Right hindlimb (tissue), 1 donor: Measurements from ENCODE around the gene SYT17.

Source experiments
- DNase-seq: peaks from one replicate; pipeline ENCODE4 v3.0.0-alpha.2; 2018

SYT17 gene

GRCh38 chr16:19307587-19308241, 139.7 kb downstream of the SYT17 start:
- no peak for DNase-seq

- DNase-seq: no peak
These were observed 140.4 kb downstream of the SYT17 start for GRCh38 chr16:19308392-19308791.

DNA sequence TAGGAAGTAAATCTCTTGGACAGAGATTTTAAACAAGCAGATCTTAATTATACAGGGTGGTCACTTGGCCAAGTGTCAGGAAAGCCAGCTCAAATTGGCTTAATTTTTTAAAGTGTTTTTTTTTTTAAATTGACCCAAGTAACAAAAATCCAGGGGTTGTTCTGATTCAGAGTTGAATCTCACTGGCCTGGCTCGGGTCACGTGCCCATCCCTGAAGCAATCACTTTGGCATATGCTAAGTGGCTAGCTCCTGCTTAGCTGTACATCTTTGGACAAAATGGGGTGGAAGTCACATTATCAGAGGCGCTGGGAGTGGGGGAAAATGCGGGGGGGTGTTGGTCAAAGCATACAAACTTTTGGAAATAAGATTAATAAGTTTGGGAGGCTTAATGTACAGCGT, 141.1 kb downstream of the SYT17 start:
- DNase-seq: no peak

DNA sequence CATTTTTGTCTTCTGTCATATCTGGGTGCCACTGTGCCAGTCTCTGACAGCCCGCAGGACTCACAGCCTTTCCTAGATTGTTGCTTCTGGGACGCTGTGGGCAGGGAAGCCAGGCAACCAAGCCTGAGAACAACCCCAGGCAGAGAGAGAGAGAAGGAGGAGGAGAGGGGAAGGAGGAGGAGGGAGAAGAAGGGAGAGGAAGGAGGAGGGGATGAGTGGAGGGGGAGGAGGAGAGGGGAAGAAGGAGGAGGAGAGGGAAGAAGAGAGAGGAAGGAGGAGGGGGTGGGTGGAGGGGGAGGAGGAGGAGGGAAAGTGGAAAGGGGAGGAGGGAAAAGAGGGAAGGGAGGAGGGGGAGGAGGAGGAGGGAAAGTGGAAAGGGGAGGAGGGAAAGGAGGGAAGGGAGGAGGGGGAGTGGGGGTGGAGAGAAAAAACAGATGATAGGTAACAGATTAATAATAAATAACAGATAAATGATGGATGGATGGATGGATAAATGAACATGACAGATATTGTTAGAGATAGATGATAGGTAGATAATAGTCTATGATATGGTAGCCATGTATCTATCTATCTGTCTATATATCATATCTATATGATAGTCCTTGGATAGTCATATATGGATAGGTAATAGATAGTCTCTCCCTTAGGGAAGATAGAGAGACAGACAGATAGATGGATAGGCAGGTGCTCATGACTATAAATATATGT, 146.8 kb downstream of the SYT17 start:
- no peak for DNase-seq

GRCh38 chr16:19315889-19316433, 147.9 kb downstream of the SYT17 start:
- DNase-seq: no peak

- DNase-seq: no peak
These were observed 148.8 kb downstream of the SYT17 start for GRCh38 chr16:19316846-19317245.
